Caco-2 (cell line): ENCODE results near the gene NFIA. TPM values are rescaled to one million over a fixed set of nuclear protein-coding genes. Genes with fewer than 3 reads are reported as not detected.

Experiments used
- BruUV-seq: library from RNA; stranded (reverse); fragments of 400-500 nt; replicated peaks from 2 replicates; lab custom pipeline; 2021; lab: Mats Ljungman, UMichigan
- CTCF ChIA-PET: fragments of 300-600 bp; sonication (Branson Sonifier 250); formaldehyde crosslinking; loops from one replicate; lab custom pipeline; 2022; ENCODE audit warnings: antibody characterized with exemption; lab: Charles Lee
- POLR2A ChIA-PET: fragments of 300-600 bp; sonication (Branson Sonifier 250); formaldehyde crosslinking; loops from one replicate; lab custom pipeline; 2022; ENCODE audit warnings: antibody characterized with exemption; lab: Charles Lee
- DNase-seq, 2 experiments: peaks; one replicate each; pipeline versions ENCODE4 v3.0.0 to v3.0.0-alpha.2; 2020 to 2022
- H3K27me3 ChIP-seq: replicated peaks from 2 replicates; pipeline ENCODE4 v1.6.0; 2011; ENCODE audit warnings: low read length; ENCODE audit not compliant: control insufficient read depth, insufficient read depth
- H3K36me3 ChIP-seq: 2 replicates; pipeline ENCODE4 v1.5.1; 2011; ENCODE audit warnings: low read length; ENCODE audit not compliant: control insufficient read depth, insufficient read depth
- H3K4me1 ChIP-seq: fragments of 250-450 bp; sonication (Bioruptor Pico); 2 replicates; pipeline ENCODE4 v1.5.1; 2020; ENCODE audit warnings: mild to moderate bottlenecking
- H3K4me3 ChIP-seq: 2 replicates; pipeline ENCODE4 v1.5.1; 2011; ENCODE audit warnings: low read depth, mild to moderate bottlenecking, control low read depth, low read length
- H3K9me3 ChIP-seq: fragments of 250-450 bp; sonication (Bioruptor Pico); 2 replicates; pipeline ENCODE4 v1.5.1; 2020; ENCODE audit warnings: mild to moderate bottlenecking, moderate library complexity
- H3K27ac Mint-ChIP-seq: one replicate; pipeline ENCODE4 v1.8.0; 2022; ENCODE audit warnings: mixed read lengths; ENCODE audit not compliant: unreplicated experiment
- H3K27me3 Mint-ChIP-seq: one replicate; pipeline ENCODE4 v1.8.0; 2022; ENCODE audit warnings: mixed read lengths; ENCODE audit not compliant: insufficient read depth, unreplicated experiment
- H3K36me3 Mint-ChIP-seq: one replicate; pipeline ENCODE4 v1.8.0; 2022; ENCODE audit warnings: mild to moderate bottlenecking, mixed read lengths; ENCODE audit not compliant: insufficient read depth, unreplicated experiment
- H3K4me1 Mint-ChIP-seq: one replicate; pipeline ENCODE4 v1.8.0; 2022; ENCODE audit warnings: low read depth, mixed read lengths; ENCODE audit not compliant: unreplicated experiment
- H3K4me3 Mint-ChIP-seq: one replicate; pipeline ENCODE4 v1.8.0; 2022; ENCODE audit warnings: mild to moderate bottlenecking, moderate library complexity, mixed read lengths; ENCODE audit not compliant: unreplicated experiment
- H3K9me3 Mint-ChIP-seq: one replicate; pipeline ENCODE4 v1.8.0; 2022; ENCODE audit warnings: mixed read lengths; ENCODE audit not compliant: unreplicated experiment
- intact Hi-C: fragments of 100-400 bp; cut with micrococcal nuclease; formaldehyde crosslinking; loops from one replicate; pipeline ENCODE4 v1.10.0; 2022; ENCODE audit not compliant: unreplicated experiment
- total RNA-seq: library from RNA; stranded (reverse); gene quantifications from 2 replicates; pipeline ENCODE4 v1.2.3, GENCODE V29; 2022
- TF ChIP-seq, protein P1 (sequence below), 2 experiments: fragments of 200-600 bp in 1 of 2; IDR thresholded peaks; 1 replicate in 1 of 2; 2 replicates in 1 of 2; pipeline versions ENCODE4 v1.5.1 to v1.8.0; 2011 to 2022; ENCODE audit warnings: antibody characterized with exemption in 1 of 2, control low read depth in 1 of 2, inconsistent platforms in 1 of 2, low read depth in 1 of 2, low read length in 1 of 2, mild to moderate bottlenecking in 1 of 2, moderate library complexity in 1 of 2; ENCODE audit not compliant: insufficient read depth in 1 of 2, severe bottlenecking in 1 of 2, unreplicated experiment in 1 of 2

NFIA gene
- total RNA-seq, 1 experiment from 2014 or later, result 1.4 TPM

DNA sequence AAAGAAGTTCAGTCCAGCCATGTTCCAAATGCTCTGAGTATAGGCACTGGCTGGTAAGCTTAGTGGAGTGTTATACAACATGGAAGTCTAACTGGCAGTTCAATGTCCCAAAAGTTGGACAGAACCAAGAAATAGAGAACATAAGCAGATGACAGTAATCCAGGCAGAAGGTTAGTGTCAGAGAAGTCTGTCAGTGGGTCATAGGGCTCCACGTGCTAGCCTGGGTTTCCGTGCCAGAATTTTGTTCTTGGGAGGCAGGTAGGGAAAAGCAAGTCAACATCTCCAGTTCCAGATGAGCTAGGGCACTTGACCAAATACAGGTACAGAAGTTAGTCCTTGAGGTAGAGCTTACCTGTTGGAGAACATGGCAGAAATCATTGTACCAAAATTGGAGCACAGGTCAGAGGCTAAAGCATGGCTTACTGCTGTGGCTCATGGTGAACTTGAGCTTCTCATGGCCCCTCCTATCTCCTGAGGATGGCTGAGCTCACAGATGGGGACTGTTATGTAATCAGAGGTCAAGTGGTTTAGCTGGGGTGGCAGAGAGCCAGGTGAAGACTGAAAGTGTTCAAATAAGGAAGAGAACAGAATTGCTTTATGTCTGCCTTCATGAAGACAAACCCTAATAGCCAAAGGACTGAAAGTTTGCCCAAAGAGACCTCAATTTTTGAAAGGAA is 170.8 kb downstream of the NFIA start:
- Histone ChIP-seq H3K4me3 (no peak overlapping the region), H3K36me3 (no peaks in the 10 kb centered on the region), H3K9me3 (no peaks in the 10 kb centered on the region), H3K27me3 (no peaks in the 10 kb centered on the region), H3K4me1 (no peaks in the 10 kb centered on the region)
- Mint-ChIP-seq H3K9me3 (no peaks in the 10 kb centered on the region), H3K36me3 (no peaks in the 10 kb centered on the region), H3K4me3 (no peak overlapping the region), H3K27me3 (no peaks in the 10 kb centered on the region), H3K4me1 (no peaks in the 10 kb centered on the region), H3K27ac (no peak overlapping the region)
- intact Hi-C loops, result no loop called here
- CTCF ChIA-PET, result no interaction called here
- POLR2A ChIA-PET, result no interaction called here
- TF ChIP-seq, protein P1, sequence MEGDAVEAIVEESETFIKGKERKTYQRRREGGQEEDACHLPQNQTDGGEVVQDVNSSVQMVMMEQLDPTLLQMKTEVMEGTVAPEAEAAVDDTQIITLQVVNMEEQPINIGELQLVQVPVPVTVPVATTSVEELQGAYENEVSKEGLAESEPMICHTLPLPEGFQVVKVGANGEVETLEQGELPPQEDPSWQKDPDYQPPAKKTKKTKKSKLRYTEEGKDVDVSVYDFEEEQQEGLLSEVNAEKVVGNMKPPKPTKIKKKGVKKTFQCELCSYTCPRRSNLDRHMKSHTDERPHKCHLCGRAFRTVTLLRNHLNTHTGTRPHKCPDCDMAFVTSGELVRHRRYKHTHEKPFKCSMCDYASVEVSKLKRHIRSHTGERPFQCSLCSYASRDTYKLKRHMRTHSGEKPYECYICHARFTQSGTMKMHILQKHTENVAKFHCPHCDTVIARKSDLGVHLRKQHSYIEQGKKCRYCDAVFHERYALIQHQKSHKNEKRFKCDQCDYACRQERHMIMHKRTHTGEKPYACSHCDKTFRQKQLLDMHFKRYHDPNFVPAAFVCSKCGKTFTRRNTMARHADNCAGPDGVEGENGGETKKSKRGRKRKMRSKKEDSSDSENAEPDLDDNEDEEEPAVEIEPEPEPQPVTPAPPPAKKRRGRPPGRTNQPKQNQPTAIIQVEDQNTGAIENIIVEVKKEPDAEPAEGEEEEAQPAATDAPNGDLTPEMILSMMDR (IDR thresholded peaks at IDR 0.05; ENCODE audit: insufficient read depth in 1 of 2, low read depth in 1 of 2, low read length in 1 of 2, severe bottlenecking in 1 of 2, unreplicated experiment in 1 of 2), result no peak
- no TSS peak for BruUV-seq
- DNase-seq, result no peak

DNA sequence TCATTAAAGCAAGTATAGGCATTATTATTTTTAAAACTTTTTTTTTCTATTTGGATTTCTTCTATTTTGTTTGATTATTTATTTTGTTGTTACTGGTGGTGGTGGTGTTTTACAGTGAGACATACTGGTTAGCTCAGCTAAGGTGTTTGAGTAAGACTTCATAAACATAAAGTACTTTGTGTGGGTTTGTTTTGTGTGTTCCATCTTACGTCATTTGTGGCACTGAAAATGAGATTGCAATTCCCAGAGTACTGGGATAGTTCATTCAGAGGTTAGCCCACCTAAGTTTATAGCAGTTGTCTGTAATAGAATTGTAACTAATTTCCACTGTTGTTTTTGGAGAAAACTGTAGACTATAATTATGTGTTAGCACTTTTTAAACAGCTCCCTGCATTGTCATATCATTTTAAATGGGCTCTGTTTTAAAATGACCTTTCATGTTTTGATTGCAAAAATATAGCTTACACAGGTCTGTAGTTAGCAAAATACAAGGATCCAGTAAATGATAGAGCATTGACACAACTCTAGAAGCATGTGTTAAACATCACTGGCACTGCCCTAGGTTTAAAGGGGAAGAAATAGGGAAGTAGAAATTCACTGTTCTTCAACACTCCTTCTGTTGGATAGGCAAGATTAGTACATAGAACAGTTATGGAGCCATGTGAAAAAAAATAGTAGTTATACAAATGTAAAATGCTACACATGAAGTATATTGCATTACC is 171.7 kb downstream of the NFIA start:
- BruUV-seq, result no TSS peak
- Mint-ChIP-seq H3K27ac (no peak overlapping the region), H3K36me3 (no peaks in the 10 kb centered on the region), H3K27me3 (no peaks in the 10 kb centered on the region), H3K4me1 (no peaks in the 10 kb centered on the region), H3K9me3 (no peaks in the 10 kb centered on the region), H3K4me3 (no peak overlapping the region)
- intact Hi-C loops, result no loop called here
- H3K27me3 ChIP-seq, result no peaks in the 10 kb centered on the region
- TF ChIP-seq, protein P1 (IDR thresholded peaks at IDR 0.05; ENCODE audit: insufficient read depth in 1 of 2, low read depth in 1 of 2, low read length in 1 of 2, severe bottlenecking in 1 of 2, unreplicated experiment in 1 of 2), result no peak
- no peak overlapping the region for H3K4me3 ChIP-seq
- ChIA-PET CTCF (no interaction called here), POLR2A (interaction anchor here (0.6 kb wide), 1 partner anchor 153 kb away, joined by 7 read pairs; no protein-coding TSS in a partner anchor)
- H3K9me3 ChIP-seq, result no peaks in the 10 kb centered on the region
- DNase-seq, result no peak
- H3K4me1 ChIP-seq, result no peaks in the 10 kb centered on the region
- H3K36me3 ChIP-seq, result no peaks in the 10 kb centered on the region

DNA sequence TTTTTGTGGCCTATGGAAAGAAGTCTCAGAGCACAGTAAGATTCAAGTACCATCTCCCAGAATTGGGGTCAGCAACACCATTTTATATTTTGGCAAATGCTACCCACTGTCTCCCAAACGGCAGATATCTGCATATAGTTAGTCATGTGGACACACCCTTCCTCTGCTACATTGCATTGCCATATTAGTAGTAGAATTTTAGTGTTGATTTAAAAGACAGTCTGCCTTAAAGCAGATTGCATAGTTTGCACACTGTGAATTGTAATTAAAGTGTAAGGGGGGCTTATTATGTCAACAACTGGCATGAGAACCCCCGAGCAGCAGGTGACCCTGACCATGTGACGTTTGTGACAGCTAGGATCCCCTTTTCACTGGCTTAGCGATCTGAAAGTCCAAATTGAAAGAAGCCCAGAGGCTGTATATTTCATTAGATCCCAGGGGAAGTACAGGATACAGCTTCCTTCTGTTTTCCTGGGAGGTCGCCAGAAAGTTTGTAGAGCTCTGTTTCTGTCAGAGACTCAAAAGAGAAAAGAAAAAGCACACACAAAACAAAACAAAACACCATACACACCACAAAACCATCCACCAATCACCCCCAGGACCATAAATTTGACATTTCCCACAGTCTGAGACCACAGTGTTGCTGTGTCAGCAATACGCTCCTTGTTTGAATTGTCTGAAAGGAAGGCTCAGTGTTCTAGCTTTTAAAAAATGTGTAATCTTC is 172.4 kb downstream of the NFIA start:
- H3K4me3 Mint-ChIP-seq, result no peak overlapping the region
- Histone ChIP-seq H3K4me3 (no peak overlapping the region), H3K36me3 (no peaks in the 10 kb centered on the region), H3K27me3 (no peaks in the 10 kb centered on the region), H3K9me3 (no peaks in the 10 kb centered on the region), H3K4me1 (no peaks in the 10 kb centered on the region)
- H3K36me3 Mint-ChIP-seq, result no peaks in the 10 kb centered on the region
- intact Hi-C loops, result no loop called here
- H3K27me3 Mint-ChIP-seq, result no peaks in the 10 kb centered on the region
- H3K9me3 Mint-ChIP-seq, result no peaks in the 10 kb centered on the region
- no TSS peak for BruUV-seq
- H3K4me1 Mint-ChIP-seq, result no peaks in the 10 kb centered on the region
- CTCF ChIA-PET, result no interaction called here
- TF ChIP-seq, protein P1 (IDR thresholded peaks at IDR 0.05; ENCODE audit: insufficient read depth in 1 of 2, low read depth in 1 of 2, low read length in 1 of 2, severe bottlenecking in 1 of 2, unreplicated experiment in 1 of 2), result no peak
- POLR2A ChIA-PET, result interaction anchor here (0.6 kb wide), 1 partner anchor 154 kb away, joined by 7 read pairs; no protein-coding TSS in a partner anchor
- no peak for DNase-seq
- H3K27ac Mint-ChIP-seq, result no peak overlapping the region
